ENCODE results near the gene KLF1. TPM values are rescaled to one million over a fixed set of nuclear protein-coding genes. Genes with fewer than 3 reads are reported as not detected.

KLF1 gene
- total RNA-seq, 1 experiment from 2014 or later, result not detected

GRCh38 chr19:12884926-12885748 lies 1.9 kb downstream of the KLF1 start:
- Histone ChIP-seq H3K36me3 (ENCODE audit: control insufficient read depth in 1 of 2, insufficient read depth in 2 of 2, low read length in 2 of 2) (no peaks in the 10 kb centered on the region), H3K9me2 (ENCODE audit: insufficient read depth) (no peaks in the 10 kb centered on the region), H3K79me2 (ENCODE audit: insufficient read depth, low read length) (no peaks in the 10 kb centered on the region), H3K4me3 (replicated peaks in 1 of 2; ENCODE audit: low read depth in 1 of 2, low read length in 2 of 2) (no peak overlapping the region), H3K27ac (ENCODE audit: low read depth, low read length) (no peak overlapping the region), H3K9me3 (ENCODE audit: control insufficient read depth in 1 of 2, insufficient read depth in 1 of 2, low read depth in 1 of 2, low read length in 2 of 2) (peaks cover 0 to 14% of the 10 kb centered on the region in 2 experiments; a peak in 2 of 4 replicates), H4K20me1 (ENCODE audit: insufficient read depth) (no peaks in the 10 kb centered on the region), H3K27me3 (ENCODE audit: insufficient read depth, low read length) (no peaks in the 10 kb centered on the region), H2AFZ (ENCODE audit: low read depth, low read length, poor library complexity, severe bottlenecking) (no peak overlapping the region), H3K4me1 (ENCODE audit: control insufficient read depth in 1 of 2, insufficient read depth in 2 of 2, low read length in 2 of 2) (peaks cover 5 to 15% of the 10 kb centered on the region in 2 experiments; a peak in 3 of 4 replicates), H3K9ac (ENCODE audit: low read length) (no peak overlapping the region), H3K4me2 (ENCODE audit: low read length) (no peak overlapping the region)
- POLR2A ChIA-PET, result no interaction called here
- no peak for ATAC-seq
- TF ChIP-seq CBX3 (IDR thresholded peaks at IDR 0.05; ENCODE audit: low read depth) (no peak), ZBTB33 (IDR thresholded peaks at IDR 0.05; ENCODE audit: extremely low read depth, insufficient replicate concordance, low read length) (no peak), ATF3 (IDR thresholded peaks at IDR 0.05) (no peak), SRF (IDR thresholded peaks at IDR 0.05; ENCODE audit: low read depth) (no peak), ELF1 (IDR thresholded peaks at IDR 0.05; ENCODE audit: borderline replicate concordance, low read depth) (no peak), POLR2AphosphoS5 (IDR thresholded peaks at IDR 0.05; ENCODE audit: low read depth, low read length) (no peak), CEBPB (IDR thresholded peaks at IDR 0.05; ENCODE audit: low read depth) (no peak), ZFX (IDR thresholded peaks at IDR 0.05) (no peak), MAX (IDR thresholded peaks at IDR 0.05) (no peak), YY1 (IDR thresholded peaks at IDR 0.05; ENCODE audit: extremely low read depth, insufficient replicate concordance, low read depth, low read length) (no peak), POLR2A (IDR thresholded peaks at IDR 0.05; ENCODE audit: borderline replicate concordance, extremely low read depth, insufficient read depth, insufficient read length) (no peak), EZH2 (IDR thresholded peaks at IDR 0.05) (no peak), REST (IDR thresholded peaks at IDR 0.05; ENCODE audit: low read depth) (no peak), EGR1 (IDR thresholded peaks at IDR 0.05; ENCODE audit: low read depth) (no peak), FOSL1 (IDR thresholded peaks at IDR 0.05; ENCODE audit: low read depth) (no peak)
- intact Hi-C loops (cut with micrococcal nuclease), result no loop called here
- DNase-seq (ENCODE audit: low read depth, low spot score), result no peak
- CTCF ChIA-PET, result no interaction called here
- no TSS peak for BruUV-seq (replicated peaks)
- RAD21 ChIA-PET (ENCODE audit: low non-redundant PET in 1 of 2, low total read pairs in 2 of 2, uncharacterized antibody in 2 of 2, unreplicated experiment in 2 of 2), result no interaction called here
